Measurements from ENCODE around the gene PXK.
A peak's percentile ranks its signal among the peaks of the same experiment; 100 is the strongest.

Gene PXK

DNA sequence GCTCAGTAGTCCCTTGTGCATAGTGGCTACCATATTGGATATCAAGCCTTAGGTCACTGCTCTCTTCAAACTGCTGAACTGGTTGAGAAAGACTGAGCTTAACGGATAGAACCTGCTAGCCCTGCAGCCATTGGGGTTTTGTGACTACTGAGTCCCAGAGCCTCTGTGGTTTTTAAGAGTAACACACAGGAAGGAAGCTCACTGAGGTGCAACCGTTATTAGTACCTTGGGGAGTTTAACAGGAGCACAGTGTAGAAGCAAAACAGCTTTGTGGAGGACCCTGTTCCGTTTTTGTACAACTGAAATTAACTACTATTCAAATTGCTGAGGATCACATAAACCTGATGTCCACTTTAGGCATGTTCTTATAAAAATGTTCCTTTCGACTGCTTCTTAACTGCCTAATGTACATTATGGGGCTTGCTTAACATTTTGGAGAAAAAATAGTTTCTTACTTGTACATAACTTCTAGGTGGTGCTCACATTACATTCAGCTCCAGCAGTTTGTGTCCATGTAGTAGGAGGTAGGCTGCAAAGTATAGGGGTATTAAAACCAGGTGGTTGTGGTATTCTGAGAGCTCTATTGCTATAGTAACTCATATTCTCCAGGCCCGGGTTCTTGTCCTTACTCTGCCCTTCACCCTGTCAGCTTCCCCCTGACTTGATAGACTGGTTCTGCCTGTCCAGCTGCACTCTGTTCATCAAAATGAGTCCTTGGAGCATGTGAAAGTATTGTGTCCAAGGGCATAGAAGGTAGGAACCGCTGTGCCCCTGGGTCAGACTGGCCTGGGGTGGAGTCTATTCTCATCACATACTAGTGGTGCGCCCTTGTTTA is 17.3 kb downstream of the PXK start:
- FAIRE-seq, result no peak

DNA sequence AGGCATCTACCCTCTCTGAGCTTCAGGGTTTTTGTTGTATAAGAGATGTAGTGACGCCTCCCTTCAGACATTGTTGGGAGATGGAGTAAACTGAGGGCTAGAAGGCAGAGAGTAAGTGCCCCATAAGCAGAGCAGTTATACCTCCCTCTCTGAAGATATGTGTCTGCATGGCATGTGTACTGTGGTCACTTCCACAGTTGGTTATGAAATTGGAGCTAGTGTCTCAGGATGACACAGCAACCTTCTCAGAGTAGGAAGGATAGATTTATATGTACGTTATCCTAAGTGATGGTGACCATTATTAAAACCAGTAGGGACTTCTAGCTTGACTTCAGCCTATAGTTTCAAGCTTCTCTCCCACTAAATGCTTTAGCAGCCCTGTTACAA is 17.9 kb downstream of the PXK start:
- FAIRE-seq, result no peak

DNA sequence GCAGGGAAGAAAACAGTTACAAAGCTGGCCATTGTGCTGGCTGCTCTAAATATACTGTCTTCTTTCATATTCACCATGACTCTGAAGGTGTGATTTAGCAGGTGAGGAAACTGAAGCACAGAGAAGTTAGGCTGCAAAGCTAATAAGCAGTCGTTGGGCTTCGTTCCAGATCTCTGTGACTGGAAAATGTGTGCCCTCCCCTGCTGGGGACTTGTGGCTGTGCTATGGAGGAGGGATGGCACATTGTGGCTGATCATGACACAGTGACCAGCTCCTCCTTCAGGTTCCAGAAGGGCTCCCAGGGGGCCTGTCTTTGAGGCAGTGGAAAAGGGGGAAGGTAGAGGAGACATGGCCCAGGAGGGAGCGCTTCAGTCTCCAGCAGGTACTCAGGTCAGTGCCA is 19.2 kb downstream of the PXK start:
- no peak for FAIRE-seq

DNA sequence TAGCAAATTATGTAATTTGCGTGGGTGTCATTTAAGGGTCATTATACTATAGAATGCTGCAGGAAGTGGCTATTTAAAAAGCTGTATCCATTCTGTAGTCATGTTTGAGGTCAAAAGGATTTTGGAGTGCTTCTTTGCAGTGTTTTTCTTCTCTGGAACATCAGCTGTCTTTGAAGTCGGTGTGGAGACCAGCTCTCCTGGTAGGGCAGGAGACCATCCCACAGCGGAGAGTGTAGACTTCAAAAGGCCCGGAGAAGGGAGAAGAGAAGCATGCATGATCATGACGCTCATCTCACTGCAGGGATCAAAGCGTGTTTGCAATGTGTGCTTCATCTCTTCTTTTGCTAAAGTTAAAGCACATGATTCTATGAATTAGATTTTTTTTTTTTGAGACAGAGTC is 19.9 kb downstream of the PXK start:
- no peak for FAIRE-seq

DNA sequence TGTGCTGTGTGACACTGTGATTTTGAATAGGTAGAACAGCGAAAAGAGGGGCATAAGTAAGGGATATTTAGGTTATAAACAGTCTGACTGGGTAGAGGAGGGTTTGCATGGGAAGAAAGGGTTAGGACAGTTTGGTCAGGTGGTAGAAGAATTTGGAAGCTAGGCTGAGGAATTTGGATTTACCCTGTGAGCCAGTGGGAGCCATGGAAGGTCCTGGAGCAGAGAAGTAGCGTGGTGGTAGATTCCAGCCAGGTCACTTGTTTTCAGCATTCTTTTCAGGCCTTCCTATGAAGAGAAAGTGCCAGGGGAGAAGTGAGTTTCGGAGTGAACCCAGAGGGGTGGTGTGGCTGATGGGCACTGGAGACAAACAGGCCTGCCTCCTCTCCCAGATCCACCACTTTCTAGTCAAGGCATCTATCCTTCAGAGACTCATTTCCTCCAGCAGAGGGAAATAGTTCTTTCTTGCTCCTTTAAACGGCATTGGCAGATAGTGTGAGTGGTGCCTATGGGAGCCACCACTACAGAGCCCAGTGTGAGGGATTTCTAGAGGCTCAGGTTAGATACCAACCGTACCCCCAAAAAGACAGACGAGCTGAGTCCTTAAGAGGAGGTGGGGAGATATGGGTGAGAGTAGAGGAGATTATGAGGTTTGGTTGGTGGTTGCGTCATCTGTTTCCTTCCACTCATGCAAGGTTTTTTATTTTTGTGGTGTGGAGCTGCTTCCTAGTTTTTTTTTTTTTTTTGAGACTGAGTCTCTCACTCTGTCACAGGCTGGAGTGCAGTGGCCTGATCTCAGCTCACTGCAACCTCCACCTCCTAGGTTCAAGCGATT is 21.2 kb downstream of the PXK start:
- no peak for FAIRE-seq

DNA sequence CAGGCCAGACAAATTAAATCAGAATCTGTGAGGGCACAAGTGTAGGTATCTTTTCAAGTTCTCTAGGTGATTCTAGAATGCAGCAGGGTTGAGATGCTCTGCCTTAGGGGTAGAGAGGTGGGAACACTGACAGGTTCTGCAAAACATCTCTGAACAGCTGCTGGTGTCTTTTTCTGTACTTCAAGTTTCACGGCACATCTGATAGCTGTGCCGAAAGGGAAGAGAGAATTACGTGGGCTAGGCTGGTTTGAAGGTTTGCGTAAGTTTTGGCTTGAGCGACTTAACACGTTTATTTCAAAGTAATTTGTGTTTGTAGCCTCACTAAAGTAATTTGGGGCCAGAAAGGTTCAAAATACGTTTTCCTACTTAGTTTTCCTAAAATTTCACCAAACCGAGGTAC is 22.5 kb downstream of the PXK start:
- no peak for FAIRE-seq

DNA sequence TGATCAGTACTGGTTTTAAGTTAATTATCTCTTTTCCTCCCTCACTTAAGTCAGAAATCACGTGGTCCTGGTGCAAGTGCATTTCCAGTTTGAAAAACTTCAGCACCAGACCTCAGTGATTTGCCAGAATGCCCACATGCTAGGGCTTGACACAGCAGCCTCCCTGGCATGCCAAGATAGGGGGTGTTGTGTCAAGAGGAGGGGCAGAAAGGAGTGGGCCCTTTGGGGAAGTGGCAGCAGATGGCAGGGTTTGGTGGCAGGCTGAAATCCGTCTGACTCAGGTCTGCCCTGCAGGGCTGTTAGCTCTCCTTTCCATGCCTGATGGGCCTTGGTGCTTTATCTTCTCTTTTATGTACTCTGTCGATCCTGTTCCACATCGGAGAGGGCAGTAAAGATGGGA is 23.4 kb downstream of the PXK start:
- no peak for FAIRE-seq

DNA sequence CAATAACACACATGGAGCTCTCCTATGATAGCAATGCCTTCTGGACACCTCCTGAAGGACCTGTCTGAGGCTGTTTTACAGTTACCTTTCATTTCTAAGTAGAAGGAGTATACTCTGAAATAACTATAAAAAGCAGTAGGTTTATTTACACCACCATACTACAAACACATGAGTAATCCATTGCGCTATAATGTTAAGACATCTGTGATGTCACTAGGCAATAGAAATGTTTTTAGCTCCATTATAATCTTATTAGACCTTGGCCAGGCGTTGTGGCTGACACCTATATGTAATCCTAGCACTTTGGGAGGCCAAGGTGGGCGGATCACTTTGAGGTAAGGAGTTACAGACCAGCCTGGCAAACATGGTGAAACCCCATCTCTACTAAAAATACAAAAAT is 24.7 kb downstream of the PXK start:
- no peak for FAIRE-seq

DNA sequence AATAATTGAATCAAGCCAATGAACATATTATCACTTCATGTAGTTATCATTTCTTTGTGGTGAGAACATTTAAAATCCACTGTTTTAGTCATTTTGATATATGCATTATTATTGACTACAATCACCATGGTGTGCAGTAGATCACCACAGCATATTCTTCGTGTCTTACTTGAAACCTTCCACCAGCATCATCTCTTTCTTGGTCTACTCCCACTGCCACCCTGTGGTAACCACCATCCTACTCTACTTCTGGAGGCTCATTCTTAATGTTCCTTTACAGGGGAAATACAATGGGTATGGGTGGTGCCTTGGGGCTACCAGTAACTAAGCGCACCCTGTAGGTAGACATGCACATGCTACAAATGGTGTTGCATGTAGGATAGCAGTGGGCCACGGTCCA is 25.4 kb downstream of the PXK start:
- FAIRE-seq, result no peak

DNA sequence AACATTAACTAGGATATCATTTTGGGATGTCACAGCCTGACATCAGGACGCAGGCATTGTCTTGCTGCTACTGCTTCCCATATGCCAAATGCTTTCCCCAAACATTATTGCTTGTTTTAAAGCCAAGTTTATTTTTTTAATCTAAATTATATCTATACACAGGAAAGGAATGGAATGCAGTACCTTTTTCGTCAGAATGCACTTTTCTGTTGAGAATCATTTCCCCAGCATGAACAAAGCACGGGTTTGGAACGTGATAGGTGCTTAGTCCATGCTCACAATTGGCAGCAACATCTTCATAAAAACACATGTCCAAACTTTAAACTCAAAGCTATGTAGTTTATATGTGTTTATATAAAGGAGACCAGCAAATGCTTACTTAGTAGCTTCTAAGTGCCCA is 26.1 kb downstream of the PXK start:
- no peak for FAIRE-seq

DNA sequence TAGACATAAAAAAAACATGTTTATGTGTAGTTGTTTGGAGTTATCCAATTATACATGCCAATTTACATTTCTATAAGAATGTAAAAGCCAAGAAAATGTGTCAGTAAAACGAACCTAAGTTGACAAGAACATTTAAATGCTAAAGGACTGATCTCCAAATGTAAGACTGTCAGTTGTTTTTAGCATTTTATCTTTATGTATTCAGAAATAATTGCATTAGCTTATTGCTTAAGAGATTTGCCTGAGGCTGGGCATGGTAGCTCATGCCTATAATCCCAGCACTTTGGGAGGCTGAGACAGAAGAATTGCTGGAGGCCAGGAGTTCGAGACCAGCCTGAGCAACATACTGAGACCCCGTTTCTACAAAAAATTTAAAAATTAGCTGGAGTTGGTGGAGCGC is 26.9 kb downstream of the PXK start:
- FAIRE-seq, result no peak

DNA sequence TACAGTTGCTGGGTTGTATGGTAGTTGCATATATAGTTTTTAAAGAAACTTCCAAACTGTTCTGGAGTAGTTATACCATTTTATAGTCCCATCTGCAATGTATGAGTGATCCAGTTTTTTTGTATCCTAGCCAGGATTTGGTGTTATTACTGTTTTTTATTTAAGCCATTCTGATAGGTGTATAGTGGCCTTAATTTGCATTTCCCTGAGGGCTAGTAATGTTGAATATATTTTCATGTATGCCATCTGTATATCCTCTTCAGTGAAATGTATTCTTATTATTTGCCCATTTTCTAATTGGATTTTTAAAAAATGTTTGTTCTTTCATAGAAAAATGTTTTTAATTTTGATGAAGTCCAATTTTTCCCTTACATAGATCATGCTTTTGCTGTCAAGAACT is 29.2 kb downstream of the PXK start:
- no peak for FAIRE-seq

DNA sequence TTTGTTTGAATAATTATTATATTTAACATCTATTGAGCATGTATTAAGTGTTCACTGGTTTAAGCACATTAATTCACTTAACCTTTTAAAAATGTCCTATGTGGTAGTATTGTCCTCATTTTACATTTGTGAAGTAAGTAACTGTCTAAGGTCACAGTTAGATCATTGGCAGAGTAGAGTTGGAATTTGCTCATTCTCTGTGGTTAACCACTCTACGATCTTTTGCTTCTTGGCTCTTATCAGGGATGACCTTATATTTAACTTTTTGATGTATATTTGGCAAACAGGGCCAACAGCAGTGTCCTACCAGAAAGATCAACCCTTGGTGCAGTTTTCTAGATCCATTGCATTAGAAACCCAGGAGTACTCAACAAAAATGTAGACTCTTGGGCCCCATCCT is 34.0 kb downstream of the PXK start:
- FAIRE-seq, result no peak

DNA sequence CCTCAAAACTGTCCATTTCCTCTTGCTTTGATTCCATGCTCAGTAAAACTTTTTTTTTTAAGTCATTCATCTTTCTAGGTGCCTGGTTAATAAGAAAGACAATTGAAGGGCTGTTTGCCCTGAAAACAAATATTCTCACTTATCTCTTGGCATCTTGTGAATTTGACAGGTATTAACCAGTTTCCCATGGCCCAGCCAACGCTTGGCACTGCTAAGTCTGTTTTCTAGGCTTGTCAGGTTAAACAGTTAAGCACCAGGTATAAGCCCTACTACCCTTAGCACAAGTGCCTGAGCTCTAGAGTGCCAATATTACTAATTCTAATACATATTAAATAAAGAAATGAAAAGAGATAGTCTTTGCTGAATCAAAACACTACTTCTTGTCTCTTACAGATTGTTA is 36.3 kb downstream of the PXK start:
- no peak for FAIRE-seq

DNA sequence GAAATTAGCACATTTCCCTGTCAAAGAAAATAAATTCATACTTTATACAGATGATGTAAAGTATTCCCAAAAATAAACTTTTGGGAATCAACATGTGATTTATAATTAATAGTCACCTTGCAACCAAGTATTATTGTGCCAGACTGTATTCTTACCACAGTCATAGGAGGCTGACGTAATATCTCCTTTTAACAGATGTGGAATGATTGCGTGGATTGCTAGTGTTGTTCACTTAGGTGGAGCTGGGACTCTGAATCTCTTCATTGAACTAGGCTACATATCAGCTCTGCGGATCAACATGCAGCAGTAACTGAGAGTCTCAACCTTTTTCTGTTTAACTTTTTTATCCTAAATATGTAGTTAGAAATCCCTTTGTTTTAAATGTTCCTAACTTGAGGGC is 37.2 kb downstream of the PXK start:
- FAIRE-seq, result no peak

DNA sequence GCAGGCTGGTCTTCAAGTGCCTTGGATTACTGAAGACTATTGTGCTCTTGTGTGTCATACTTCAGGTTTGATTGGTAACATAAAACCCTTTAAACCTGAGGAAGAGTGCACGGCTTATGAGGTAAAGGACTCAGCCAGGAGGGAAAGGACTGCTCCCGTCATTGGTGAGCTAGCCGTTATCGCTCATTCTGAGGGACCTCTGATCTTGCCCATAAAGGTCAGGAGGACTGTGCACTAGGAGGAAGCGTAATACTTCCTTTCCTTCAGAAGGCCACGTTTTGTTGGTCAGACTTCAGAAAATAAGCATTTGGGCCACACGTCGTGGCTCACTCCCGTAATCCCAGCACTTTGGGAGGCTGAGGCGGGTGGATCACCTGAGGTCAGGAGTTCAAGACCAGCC is 37.7 kb downstream of the PXK start:
- FAIRE-seq, result no peak

DNA sequence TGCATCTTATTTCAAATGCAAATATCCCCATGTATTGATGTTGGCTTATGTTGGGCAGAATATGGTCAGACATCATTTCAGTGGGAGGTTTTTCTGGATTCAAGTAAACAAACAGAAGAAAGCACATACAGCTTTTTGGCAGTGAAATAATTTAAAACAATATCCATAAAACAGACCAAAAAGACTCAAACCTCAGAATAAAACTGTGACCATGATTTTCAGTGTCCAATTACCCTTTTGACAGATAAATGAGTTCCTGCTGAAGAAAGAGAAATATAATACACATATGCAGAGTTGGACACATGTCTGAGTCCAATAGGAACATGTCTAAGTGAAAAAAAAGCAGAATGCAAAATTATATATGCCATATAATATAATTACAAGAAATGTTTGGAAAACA is 39.1 kb downstream of the PXK start:
- no peak for FAIRE-seq

DNA sequence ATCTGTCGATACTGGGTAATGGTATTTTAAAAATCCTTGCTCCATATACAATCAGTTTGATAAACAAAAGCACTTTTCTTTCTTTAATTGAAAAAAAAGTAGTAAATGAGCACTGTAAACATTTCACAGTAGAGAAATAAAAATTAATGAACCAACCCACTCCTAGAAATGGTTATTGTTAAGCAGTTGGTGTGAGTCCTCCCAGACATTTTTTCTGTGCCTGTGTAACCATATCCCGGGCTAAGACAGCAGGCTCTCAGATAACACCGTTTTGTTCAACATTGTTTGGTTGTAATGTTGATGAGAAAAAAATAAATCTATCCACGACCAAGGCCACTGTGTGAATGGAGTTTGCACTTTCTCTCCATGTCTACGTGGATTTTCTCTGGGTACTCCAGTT is 42.6 kb downstream of the PXK start:
- FAIRE-seq, result no peak

DNA sequence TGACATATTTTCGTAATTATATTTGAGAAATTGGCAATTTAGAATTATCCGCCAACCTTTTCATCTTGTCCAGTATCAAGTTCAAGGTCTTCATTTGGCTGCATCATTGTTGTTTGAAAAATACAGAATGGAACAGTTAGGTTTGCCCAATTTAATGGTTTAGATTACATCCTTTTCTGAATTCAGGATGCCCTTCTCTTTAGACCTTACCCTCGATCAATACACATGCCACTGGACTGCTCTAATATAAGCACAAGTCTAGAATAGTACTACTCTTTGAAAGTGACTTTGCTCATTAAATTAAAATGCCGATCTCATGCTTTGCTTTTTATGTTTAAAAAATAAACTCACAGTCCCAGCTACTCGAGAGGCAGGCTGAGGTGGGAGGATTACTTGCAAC is 44.5 kb downstream of the PXK start:
- peak; percentile 78 for FAIRE-seq

DNA sequence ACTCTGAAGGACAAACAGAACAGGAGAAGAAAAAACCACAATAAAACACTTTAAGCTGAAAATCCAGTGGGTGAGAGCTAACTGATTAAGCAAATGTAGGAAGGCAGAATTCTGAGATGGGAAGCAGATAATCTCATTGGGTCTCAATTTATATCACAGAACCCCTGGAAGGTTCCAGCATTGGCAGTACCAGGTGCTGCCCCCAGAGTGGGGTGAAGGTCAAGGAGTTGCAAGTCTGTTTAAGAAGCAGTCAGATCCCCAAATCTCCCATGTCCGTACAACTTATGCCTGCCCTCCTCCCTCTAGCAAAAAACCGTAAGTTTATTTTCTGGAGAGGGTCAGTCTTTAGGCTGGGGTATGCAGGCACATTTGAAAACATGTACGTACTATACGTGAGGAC is 45.1 kb downstream of the PXK start:
- no peak for FAIRE-seq

DNA sequence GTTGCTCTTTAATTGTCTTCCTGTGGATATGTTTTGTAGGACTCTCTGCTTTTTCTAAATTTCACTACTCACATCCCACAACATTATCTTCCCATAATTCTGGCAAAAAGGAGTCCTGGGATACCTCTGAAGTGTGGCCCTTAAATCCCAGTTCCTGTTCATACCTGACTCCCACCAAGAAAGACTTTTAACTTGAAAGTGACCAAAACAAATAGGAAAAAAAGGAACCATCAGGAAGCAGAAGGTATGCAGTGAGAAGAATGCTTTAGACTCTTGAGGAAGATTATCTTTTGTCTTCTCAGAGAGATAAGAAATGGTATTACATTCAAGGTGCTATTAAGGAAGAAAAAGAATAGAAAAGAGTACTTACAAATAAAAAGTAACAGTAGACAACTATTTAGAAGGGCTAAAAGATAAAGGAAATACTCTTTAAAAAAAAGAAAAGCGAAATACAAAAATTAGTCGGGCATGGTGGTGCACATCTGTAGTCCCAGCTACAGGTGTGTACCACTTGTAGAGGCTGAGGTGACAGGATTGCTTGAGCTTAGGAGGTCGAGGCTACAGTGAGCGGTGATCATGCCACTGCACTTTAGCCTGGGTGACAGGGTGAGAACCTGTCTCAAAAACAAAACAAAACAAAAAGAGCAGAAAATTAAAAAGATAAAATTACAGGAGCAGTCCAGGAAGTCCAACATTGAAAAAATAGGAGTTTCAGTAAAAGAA is 46.8 kb downstream of the PXK start:
- no peak for FAIRE-seq

DNA sequence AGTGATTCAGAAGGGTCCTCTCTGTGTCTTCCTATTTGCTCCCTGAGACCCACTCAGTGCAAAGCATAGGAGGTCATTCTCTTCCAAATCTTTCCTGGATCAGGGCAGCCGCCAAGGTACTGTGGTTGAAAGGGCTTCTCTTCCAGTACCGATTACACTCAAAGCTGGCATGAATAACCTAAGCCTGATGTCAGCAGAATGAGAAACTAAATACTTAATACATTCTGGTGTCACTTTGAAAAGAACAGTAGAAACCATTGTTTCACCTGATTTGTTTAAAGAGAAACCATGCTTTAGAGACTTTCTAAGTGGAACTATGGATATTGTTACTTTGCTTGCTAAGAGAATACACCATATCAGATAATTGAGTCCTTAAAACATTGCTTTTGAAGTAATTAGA is 50.8 kb downstream of the PXK start:
- no peak for FAIRE-seq

DNA sequence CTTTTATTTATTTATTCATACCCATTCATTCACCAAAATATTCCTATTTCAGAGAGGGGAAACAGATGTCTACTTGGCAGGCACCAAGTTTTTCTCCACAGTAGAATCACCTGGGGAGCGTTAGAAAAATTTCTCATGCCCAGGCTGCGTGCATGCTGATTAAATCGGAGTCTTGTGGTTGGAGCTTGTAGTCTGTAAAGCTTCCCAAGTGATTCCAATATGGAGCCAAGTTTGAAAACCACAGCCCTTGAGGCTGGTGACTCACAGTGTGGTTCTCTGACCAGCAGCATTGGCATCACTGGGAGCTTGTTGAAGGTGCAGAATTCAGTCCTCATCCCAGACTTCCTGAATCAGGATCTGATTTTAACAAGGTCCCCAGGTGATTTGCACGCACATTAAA is 51.2 kb downstream of the PXK start:
- no peak for FAIRE-seq

Measured in islet of Langerhans (tissue), 1 donor.